Ishikawa (cell line): ENCODE data around the gene COL4A2.

Experiments used
- CEBPB ChIP-seq: IDR thresholded peaks from 2 replicates; pipeline ENCODE4 v1.6.1; 2012
- EGR1 ChIP-seq: IDR thresholded peaks from 2 replicates; pipeline ENCODE4 v1.6.1; 2012
- MAX ChIP-seq: IDR thresholded peaks from 2 replicates; pipeline ENCODE4 v1.6.1; 2012
- TEAD4 ChIP-seq: IDR thresholded peaks from 2 replicates; pipeline ENCODE4 v1.6.1; 2012
- YY1 ChIP-seq: IDR thresholded peaks from 2 replicates; pipeline ENCODE4 v1.6.1; 2012; ENCODE audit warnings: low read depth

GRCh38 chr13:110257408-110257807, 49.7 kb upstream of the COL4A2 start:
- TF ChIP-seq YY1 (no peak), EGR1 (no peak), CEBPB (no peak), MAX (no peak), TEAD4 (no peak)
